Liver (tissue), 9 donors: Measurements from ENCODE around the gene ID1. TPM values are rescaled to one million over a fixed set of nuclear protein-coding genes. Genes with fewer than 3 reads are reported as not detected.

Source experiments
- DNase-seq: peaks from one replicate; pipeline ENCODE4 v3.0.0-alpha.2; 2017; ENCODE audit warnings: low spot score
- H3K27ac ChIP-seq, 2 donors: one replicate each; pipeline ENCODE4 v1.7.0; 2013; ENCODE audit warnings: inconsistent platforms in 2 of 2, low read length in 2 of 2, control low read depth in 1 of 2, low read depth in 1 of 2, mild to moderate bottlenecking in 1 of 2
- H3K27me3 ChIP-seq, 4 donors: one replicate each; pipeline versions ENCODE4 v1.6.1 to v1.7.0; 2013; ENCODE audit warnings: low read length in 3 of 4, inconsistent platforms in 1 of 4, mild to moderate bottlenecking in 1 of 4, moderate library complexity in 1 of 4; ENCODE audit not compliant: control insufficient read depth in 4 of 4, insufficient read depth in 4 of 4
- H3K36me3 ChIP-seq, 4 donors: one replicate each; pipeline versions ENCODE4 v1.6.1 to v1.7.0; 2013; ENCODE audit warnings: low read length in 3 of 4, mild to moderate bottlenecking in 3 of 4, low read depth in 1 of 4, moderate library complexity in 1 of 4; ENCODE audit not compliant: control insufficient read depth in 4 of 4, insufficient read depth in 3 of 4
- H3K4me1 ChIP-seq, 4 donors: one replicate each; pipeline versions ENCODE4 v1.6.1 to v1.7.0; 2013; ENCODE audit warnings: low read length in 3 of 4, mild to moderate bottlenecking in 3 of 4, moderate library complexity in 1 of 4; ENCODE audit not compliant: control insufficient read depth in 4 of 4, insufficient read depth in 4 of 4
- H3K4me3 ChIP-seq, 3 donors: one replicate each; pipeline versions ENCODE4 v1.6.1 to v1.7.0; 2013; ENCODE audit warnings: low read length in 3 of 3, control low read depth in 1 of 3, low read depth in 1 of 3, mild to moderate bottlenecking in 1 of 3
- H3K9ac ChIP-seq, 2 donors: one replicate each; pipeline ENCODE4 v1.7.0; 2013; ENCODE audit warnings: low read length in 2 of 2, mild to moderate bottlenecking in 2 of 2, moderate library complexity in 2 of 2, control low read depth in 1 of 2, low read depth in 1 of 2
- H3K9me3 ChIP-seq, 4 donors: one replicate each; pipeline versions ENCODE4 v1.6.1 to v1.7.0; 2013; ENCODE audit warnings: low read length in 3 of 4; ENCODE audit not compliant: control insufficient read depth in 4 of 4
- ATF3 ChIP-seq: IDR thresholded peaks from 2 replicates; pipeline ENCODE4 v1.6.1; 2016; ENCODE audit warnings: antibody characterized with exemption
- CTCF ChIP-seq: fragments of 150-350 bp; IDR thresholded peaks from 2 replicates; pipeline ENCODE4 v1.5.1; 2017; ENCODE audit warnings: improper control_type of control experiment, low read depth, low read length; ENCODE audit not compliant: missing input control
- EGR1 ChIP-seq, 2 donors: IDR thresholded peaks; 2 replicates each; pipeline ENCODE4 v1.6.1; 2016 to 2018; ENCODE audit warnings: antibody characterized with exemption in 2 of 2, low read depth in 2 of 2
- FOXA1 ChIP-seq: IDR thresholded peaks from 2 replicates; pipeline ENCODE4 v1.6.1; 2016; ENCODE audit warnings: antibody characterized with exemption
- GABPA ChIP-seq, 2 donors: IDR thresholded peaks in 1 of 2; conservative IDR thresholded peaks in 1 of 2; 2 replicates each; pipeline ENCODE4 v1.6.1; 2016; ENCODE audit warnings: antibody characterized with exemption in 2 of 2, mild to moderate bottlenecking in 1 of 2, moderate library complexity in 1 of 2
- HNF4A ChIP-seq, 2 donors: conservative IDR thresholded peaks; 2 replicates each; pipeline ENCODE4 v1.6.1; 2016; ENCODE audit warnings: antibody characterized with exemption in 2 of 2, mild to moderate bottlenecking in 2 of 2
- MAX ChIP-seq: IDR thresholded peaks from 2 replicates; pipeline ENCODE4 v1.6.1; 2016; ENCODE audit warnings: antibody characterized with exemption
- NR2F2 ChIP-seq: IDR thresholded peaks from 2 replicates; pipeline ENCODE4 v1.6.1; 2016; ENCODE audit warnings: antibody characterized with exemption
- RAD21 ChIP-seq, 2 donors: IDR thresholded peaks; 2 replicates each; pipeline ENCODE4 v1.6.1; 2016; ENCODE audit warnings: antibody characterized with exemption in 2 of 2, mild to moderate bottlenecking in 2 of 2
- REST ChIP-seq: IDR thresholded peaks from 2 replicates; pipeline ENCODE4 v1.6.1; 2016; ENCODE audit warnings: antibody characterized with exemption, mild to moderate bottlenecking
- RXRA ChIP-seq, 2 donors: IDR thresholded peaks; 2 replicates each; pipeline ENCODE4 v1.6.1; 2017 to 2018; ENCODE audit warnings: antibody characterized with exemption in 2 of 2, mild to moderate bottlenecking in 1 of 2
- SP1 ChIP-seq: IDR thresholded peaks from 2 replicates; pipeline ENCODE4 v1.6.1; 2018; ENCODE audit warnings: antibody characterized with exemption, mild to moderate bottlenecking
- YY1 ChIP-seq: IDR thresholded peaks from 2 replicates; pipeline ENCODE4 v1.6.1; 2016; ENCODE audit warnings: antibody characterized with exemption, mild to moderate bottlenecking
- whole genome bisulfite sequencing: extraction: QIAGEN DNeasy Blood & Tissue Kit; methylation state at CpG from one replicate; pipeline ENCODE4 v1.1.7; 2013; 5-methylcytosine and 5-hydroxymethylcytosine counted together
- polyA plus RNA-seq, 2 donors: library from polyadenylated mRNA; stranded (reverse) in 1 of 2; unstranded in 1 of 2; fragments of 200-250 nt in 1 of 2; fragments of >200 nt in 1 of 2; fragmentation: Nextera tagmentation in 1 of 2; extraction: Ambion mirVana in 1 of 2; gene quantifications; one replicate each; pipeline versions ENCODE4 v1.2.1 to v1.2.3, GENCODE V29; 2013 to 2015
- total RNA-seq, 2 donors: library from RNA; depleted of rRNA; stranded (reverse); fragments of >200 nt; gene quantifications; one replicate each; pipeline ENCODE4 v1.2.3, GENCODE V29; 2014
- donor health status: healthy.
- donor health status: healthy.
- donor health status: healthy.
- donor health status: healthy.
- donor health status: healthy.

ID1 gene
- total and polyA plus RNA-seq, 4 donors: 33.9 to 117 (median 71.2) TPM

GRCh38 chr20:31568773-31569162 lies 36.3 kb upstream of the ID1 start:
- no peaks in the 10 kb centered on the region for H3K27me3 ChIP-seq
- H3K9ac ChIP-seq: no peak overlapping the region
- no peaks in the 10 kb centered on the region for H3K9me3 ChIP-seq
- H3K4me3 ChIP-seq: no peak overlapping the region
- H3K4me1 ChIP-seq: peaks cover 10 to 42% (median 26%) of the 10 kb centered on the region in 4 donors
- TF ChIP-seq REST: no peak
- H3K27ac ChIP-seq: peak overlapping the region; percentile 65 to 66
- WGBS: 72% methylated on average over 5 of the region's 5 CpGs
- peaks cover 0 to 13% (median 8%) of the 10 kb centered on the region in 4 donors for H3K36me3 ChIP-seq
- no peak for DNase-seq

- H3K9me3 ChIP-seq: no peaks in the 10 kb centered on the region
- no peak overlapping the region for H3K9ac ChIP-seq
- H3K27ac ChIP-seq: peak overlapping the region; percentile 65 to 66
- peak; percentile 84 for DNase-seq
- TF ChIP-seq FOXA1 (no peak), HNF4A (conservative IDR thresholded peaks at IDR 0.05) (peak in 1 of 2 donors; percentile 23), RAD21 (IDR thresholded peaks at IDR 0.05) (peak; percentile 71 to 79), CTCF (peak; percentile 68), RXRA (IDR thresholded peaks at IDR 0.05) (peak; percentile 63 to 76)
- 30% methylated on average over 10 of the region's 10 CpGs for WGBS
- H3K4me3 ChIP-seq: no peak overlapping the region
- no peaks in the 10 kb centered on the region for H3K27me3 ChIP-seq
- peaks cover 0 to 9% (median 3%) of the 10 kb centered on the region in 4 donors for H3K36me3 ChIP-seq
- peaks cover 10 to 44% (median 27%) of the 10 kb centered on the region in 4 donors for H3K4me1 ChIP-seq
These were observed 35.7 kb upstream of the ID1 start for GRCh38 chr20:31569163-31570020.

GRCh38 chr20:31570021-31570463 lies 35.0 kb upstream of the ID1 start:
- Histone ChIP-seq H3K9me3 (no peaks in the 10 kb centered on the region), H3K27me3 (no peaks in the 10 kb centered on the region), H3K4me3 (no peak overlapping the region), H3K9ac (peak overlapping the region in 1 of 2 donors; percentile 10), H3K27ac (peak overlapping the region; percentile 65 to 66), H3K36me3 (peaks cover 0 to 9% (median 2%) of the 10 kb centered on the region in 4 donors), H3K4me1 (peaks cover 10 to 44% (median 27%) of the 10 kb centered on the region in 4 donors)
- no peak for DNase-seq
- 58% methylated on average over 8 of the region's 8 CpGs for WGBS
- TF ChIP-seq REST: no peak
- TF ChIP-seq YY1: no peak
- TF ChIP-seq SP1: peak; percentile 36
- TF ChIP-seq ATF3: no peak
- TF ChIP-seq EGR1 (IDR thresholded peaks at IDR 0.05; ENCODE audit: low read depth in 2 of 2): no peak
- TF ChIP-seq NR2F2: no peak
- TF ChIP-seq GABPA (IDR thresholded peaks at IDR 0.05 in 1 of 2, conservative IDR thresholded peaks at IDR 0.05 in 1 of 2): no peak
- no peak for TF ChIP-seq RAD21 (IDR thresholded peaks at IDR 0.05)
- peak in 1 of 2 donors; percentile 5 for TF ChIP-seq RXRA (IDR thresholded peaks at IDR 0.05)
- TF ChIP-seq MAX: no peak
- peak; percentile 21 to 45 for TF ChIP-seq HNF4A (conservative IDR thresholded peaks at IDR 0.05)
